Naive thymus-derived CD4-positive, alpha-beta T cell (primary cell): Measurements from ENCODE around the gene BCKDHB. TPM values are rescaled to one million over a fixed set of nuclear protein-coding genes. Genes with fewer than 3 reads are reported as not detected.
A peak's percentile ranks its signal among the peaks of the same experiment; 100 is the strongest.

Experiments used
- ATAC-seq: fragments of 150-1000 bp; cut with Tn5 transposase; 2 replicates; pipeline ENCODE4 v1.10.0; 2021; ENCODE audit warnings: mild to moderate bottlenecking, moderate library complexity
- CTCF ChIA-PET: fragments of 350-600 bp; sonication (Branson Sonifier 250); formaldehyde crosslinking; loops from one replicate; lab custom pipeline; 2021; ENCODE audit warnings: antibody characterized with exemption; lab: Charles Lee
- POLR2A ChIA-PET: fragments of 350-600 bp; sonication (Branson Sonifier 250); formaldehyde crosslinking; loops from one replicate; lab custom pipeline; 2021; ENCODE audit warnings: antibody characterized with exemption, inconsistent platforms; lab: Charles Lee
- DNase-seq, 9 donors: peaks; one replicate each; pipeline versions ENCODE4 v3.0.0 to v3.0.0-alpha.2; 2020 to 2022; ENCODE audit warnings: mixed read lengths in 1 of 9
- H3K27ac ChIP-seq: one replicate; pipeline ENCODE4 v1.7.0; 2013; ENCODE audit warnings: mild to moderate bottlenecking, low read depth, low read length, moderate library complexity
- H3K27me3 ChIP-seq, 2 donors: one replicate each; pipeline ENCODE4 v1.7.0; 2013; ENCODE audit warnings: low read length in 2 of 2, mild to moderate bottlenecking in 2 of 2, moderate library complexity in 2 of 2; ENCODE audit not compliant: control insufficient read depth in 2 of 2, insufficient read depth in 2 of 2
- H3K36me3 ChIP-seq, 3 experiments: 1 replicate in 2 of 3; 2 replicates in 1 of 3; pipeline ENCODE4 v1.7.0; 2013; ENCODE audit warnings: low read length in 3 of 3, mild to moderate bottlenecking in 3 of 3, moderate library complexity in 1 of 3; ENCODE audit not compliant: insufficient read depth in 3 of 3, control insufficient read depth in 2 of 3
- H3K4me1 ChIP-seq, 2 donors: one replicate each; pipeline ENCODE4 v1.7.0; 2013; ENCODE audit warnings: low read length in 2 of 2, mild to moderate bottlenecking in 2 of 2, moderate library complexity in 1 of 2; ENCODE audit not compliant: control insufficient read depth in 2 of 2, insufficient read depth in 2 of 2
- H3K4me3 ChIP-seq: 2 replicates; pipeline ENCODE4 v1.7.0; 2013; ENCODE audit warnings: mild to moderate bottlenecking, low read length
- H3K9me3 ChIP-seq, 3 experiments: 1 replicate in 2 of 3; 2 replicates in 1 of 3; pipeline ENCODE4 v1.7.0; 2013; ENCODE audit warnings: low read length in 3 of 3; ENCODE audit not compliant: control insufficient read depth in 2 of 3
- H3K27ac Mint-ChIP-seq, 9 donors: one replicate each; pipeline ENCODE4 v1.8.0; 2020 to 2022; ENCODE audit warnings: mixed read lengths in 9 of 9, mild to moderate bottlenecking in 8 of 9, moderate library complexity in 5 of 9, inconsistent platforms in 2 of 9
- H3K27me3 Mint-ChIP-seq, 5 donors: one replicate each; pipeline ENCODE4 v1.8.0; 2021 to 2022; ENCODE audit warnings: mixed read lengths in 5 of 5, mild to moderate bottlenecking in 1 of 5
- H3K36me3 Mint-ChIP-seq, 5 donors: one replicate each; pipeline ENCODE4 v1.8.0; 2020 to 2022; ENCODE audit warnings: mixed read lengths in 5 of 5, mild to moderate bottlenecking in 3 of 5, inconsistent platforms in 1 of 5
- H3K4me1 Mint-ChIP-seq, 7 donors: one replicate each; pipeline ENCODE4 v1.8.0; 2020 to 2022; ENCODE audit warnings: mixed read lengths in 7 of 7, mild to moderate bottlenecking in 3 of 7, inconsistent platforms in 1 of 7
- H3K4me3 Mint-ChIP-seq, 10 donors: one replicate each; pipeline ENCODE4 v1.8.0; 2020 to 2022; ENCODE audit warnings: mild to moderate bottlenecking in 10 of 10, mixed read lengths in 10 of 10, moderate library complexity in 6 of 10, inconsistent platforms in 2 of 10
- H3K9me3 Mint-ChIP-seq, 11 donors: one replicate each; pipeline ENCODE4 v1.8.0; 2020 to 2022; ENCODE audit warnings: mixed read lengths in 11 of 11, mild to moderate bottlenecking in 4 of 11, inconsistent platforms in 1 of 11, moderate library complexity in 1 of 11
- intact Hi-C, 2 donors: fragments of 100-400 bp; cut with micrococcal nuclease; formaldehyde crosslinking; loops; one replicate each; pipeline ENCODE4 v1.15.1; 2023
- polyA plus RNA-seq, 2 donors: library from polyadenylated mRNA; unstranded; fragments of 300-500 nt; fragmentation: Illumina TruSeq; gene quantifications; one replicate each; pipeline ENCODE4 v1.2.3, GENCODE V29; 2021
- total RNA-seq, 6 experiments: library from RNA in 5 of 6; stranded (reverse) in 5 of 6; gene quantifications; 1 replicate in 5 of 6; 2 replicates in 1 of 6; pipeline ENCODE4 v1.2.3 and lab custom pipeline; 2021 to 2026

The BCKDHB gene
- total and polyA plus RNA-seq, 7 experiments from 2014 or later = 13.8 to 24.3 (median 18.6) TPM

GRCh38 chr6:80357674-80358073 is 251.2 kb downstream of the BCKDHB start:
- no peak overlapping the region for H3K4me3 Mint-ChIP-seq
- H3K9me3 Mint-ChIP-seq = peaks cover 0 to 2% (median 0%) of the 10 kb centered on the region in 11 donors
- Histone ChIP-seq H3K27me3 (no peaks in the 10 kb centered on the region), H3K4me3 (no peak overlapping the region), H3K27ac (no peak overlapping the region), H3K4me1 (no peaks in the 10 kb centered on the region), H3K9me3 (no peaks in the 10 kb centered on the region), H3K36me3 (no peaks in the 10 kb centered on the region)
- ChIA-PET CTCF (no interaction called here), POLR2A (no interaction called here)
- intact Hi-C loops = no loop called here
- DNase-seq (no peak), ATAC-seq (no peak)
- H3K27me3 Mint-ChIP-seq = no peaks in the 10 kb centered on the region
- H3K27ac Mint-ChIP-seq = peak overlapping the region in 1 of 9 donors; percentile 57
- H3K36me3 Mint-ChIP-seq = peaks cover 0 to 47% (median 33%) of the 10 kb centered on the region in 5 donors
- no peaks in the 10 kb centered on the region for H3K4me1 Mint-ChIP-seq

GRCh38 chr6:80363501-80364122 is 257.1 kb downstream of the BCKDHB start:
- intact Hi-C loops = no loop called here
- no peaks in the 10 kb centered on the region for H3K27me3 Mint-ChIP-seq
- no peaks in the 10 kb centered on the region for H3K4me1 Mint-ChIP-seq
- peaks cover 0 to 9% (median 0%) of the 10 kb centered on the region in 11 donors for H3K9me3 Mint-ChIP-seq
- H3K27ac Mint-ChIP-seq = no peak overlapping the region
- H3K36me3 Mint-ChIP-seq = peaks cover 0 to 23% (median 16%) of the 10 kb centered on the region in 5 donors
- ChIA-PET POLR2A (no interaction called here), CTCF (no interaction called here)
- ATAC-seq (no peak), DNase-seq (no peak)
- no peaks in the 10 kb centered on the region for H3K9me3 ChIP-seq
- no peak overlapping the region for H3K4me3 Mint-ChIP-seq
- no peaks in the 10 kb centered on the region for H3K4me1 ChIP-seq
- no peaks in the 10 kb centered on the region for H3K27me3 ChIP-seq
- H3K4me3 ChIP-seq = no peak overlapping the region
- H3K27ac ChIP-seq = no peak overlapping the region
- H3K36me3 ChIP-seq = no peaks in the 10 kb centered on the region

GRCh38 chr6:80364149-80364548 is 257.7 kb downstream of the BCKDHB start:
- no peak overlapping the region for H3K4me3 ChIP-seq
- H3K9me3 Mint-ChIP-seq = peaks cover 0 to 9% (median 0%) of the 10 kb centered on the region in 11 donors
- H3K27me3 Mint-ChIP-seq = no peaks in the 10 kb centered on the region
- no peak overlapping the region for H3K4me3 Mint-ChIP-seq
- POLR2A ChIA-PET = no interaction called here
- intact Hi-C loops = no loop called here
- peaks cover 0 to 21% (median 13%) of the 10 kb centered on the region in 5 donors for H3K36me3 Mint-ChIP-seq
- H3K4me1 ChIP-seq = no peaks in the 10 kb centered on the region
- no peaks in the 10 kb centered on the region for H3K9me3 ChIP-seq
- CTCF ChIA-PET = no interaction called here
- no peaks in the 10 kb centered on the region for H3K4me1 Mint-ChIP-seq
- no peak for ATAC-seq
- DNase-seq = no peak
- H3K27me3 ChIP-seq = no peaks in the 10 kb centered on the region
- no peak overlapping the region for H3K27ac Mint-ChIP-seq
- no peak overlapping the region for H3K27ac ChIP-seq
- no peaks in the 10 kb centered on the region for H3K36me3 ChIP-seq

- intact Hi-C loops = no loop called here
- ATAC-seq = no peak
- no peak overlapping the region for H3K4me3 Mint-ChIP-seq
- ChIA-PET POLR2A (no interaction called here), CTCF (no interaction called here)
- peaks cover 0 to 16% (median 7%) of the 10 kb centered on the region in 5 donors for H3K36me3 Mint-ChIP-seq
- no peak overlapping the region for H3K4me3 ChIP-seq
- no peak overlapping the region for H3K27ac ChIP-seq
- no peaks in the 10 kb centered on the region for H3K36me3 ChIP-seq
- H3K27me3 ChIP-seq = no peaks in the 10 kb centered on the region
- H3K4me1 Mint-ChIP-seq = no peaks in the 10 kb centered on the region
- no peaks in the 10 kb centered on the region for H3K9me3 ChIP-seq
- no peaks in the 10 kb centered on the region for H3K27me3 Mint-ChIP-seq
- H3K4me1 ChIP-seq = no peaks in the 10 kb centered on the region
- peaks cover 0 to 9% (median 0%) of the 10 kb centered on the region in 11 donors for H3K9me3 Mint-ChIP-seq
- H3K27ac Mint-ChIP-seq = no peak overlapping the region
- no peak for DNase-seq
These were observed 259.6 kb downstream of the BCKDHB start for GRCh38 chr6:80366051-80366450.

- Histone ChIP-seq H3K4me1 (no peaks in the 10 kb centered on the region), H3K27ac (no peak overlapping the region), H3K36me3 (no peaks in the 10 kb centered on the region), H3K4me3 (no peak overlapping the region), H3K9me3 (no peaks in the 10 kb centered on the region), H3K27me3 (no peaks in the 10 kb centered on the region)
- Mint-ChIP-seq H3K27me3 (no peaks in the 10 kb centered on the region), H3K4me1 (no peaks in the 10 kb centered on the region), H3K27ac (no peak overlapping the region), H3K4me3 (no peak overlapping the region), H3K9me3 (peaks cover 0 to 9% (median under 1%) of the 10 kb centered on the region in 11 donors), H3K36me3 (peaks cover 0 to 11% (median 6%) of the 10 kb centered on the region in 5 donors)
- no peak for ATAC-seq
- ChIA-PET CTCF (no interaction called here), POLR2A (no interaction called here)
- DNase-seq = no peak
- intact Hi-C loops = no loop called here
These were observed 260.2 kb downstream of the BCKDHB start for GRCh38 chr6:80366714-80367113.

GRCh38 chr6:80376411-80376810 is 269.9 kb downstream of the BCKDHB start:
- DNase-seq = no peak
- ATAC-seq = no peak
- no peaks in the 10 kb centered on the region for H3K4me1 ChIP-seq
- intact Hi-C loops = no loop called here
- H3K9me3 Mint-ChIP-seq = peaks cover 0 to 26% (median 10%) of the 10 kb centered on the region in 11 donors
- no peak overlapping the region for H3K4me3 Mint-ChIP-seq
- H3K9me3 ChIP-seq = no peaks in the 10 kb centered on the region
- no peak overlapping the region for H3K27ac Mint-ChIP-seq
- H3K36me3 ChIP-seq = no peaks in the 10 kb centered on the region
- no peaks in the 10 kb centered on the region for H3K27me3 ChIP-seq
- H3K4me1 Mint-ChIP-seq = no peaks in the 10 kb centered on the region
- H3K4me3 ChIP-seq = no peak overlapping the region
- POLR2A ChIA-PET = no interaction called here
- H3K27me3 Mint-ChIP-seq = no peaks in the 10 kb centered on the region
- CTCF ChIA-PET = interaction anchor here (0.7 kb wide), 1 partner anchor 62 kb away, joined by 4 read pairs; no protein-coding TSS in a partner anchor
- H3K36me3 Mint-ChIP-seq = peaks cover 0 to 29% (median 11%) of the 10 kb centered on the region in 5 donors
- no peak overlapping the region for H3K27ac ChIP-seq

GRCh38 chr6:80380566-80380965 is 274.1 kb downstream of the BCKDHB start:
- DNase-seq = no peak
- intact Hi-C loops = no loop called here
- no peaks in the 10 kb centered on the region for H3K4me1 Mint-ChIP-seq

More at GRCh38 chr6:80380566-80380965, 274.1 kb downstream of the BCKDHB start:
- H3K9me3 ChIP-seq = no peaks in the 10 kb centered on the region
- H3K27ac ChIP-seq = no peak overlapping the region
- H3K9me3 Mint-ChIP-seq = peaks cover 0 to 3% (median 0%) of the 10 kb centered on the region in 11 donors
- no peak for ATAC-seq
- no peaks in the 10 kb centered on the region for H3K27me3 Mint-ChIP-seq
- ChIA-PET CTCF (no interaction called here), POLR2A (no interaction called here)
- H3K4me3 ChIP-seq = no peak overlapping the region
- no peak overlapping the region for H3K27ac Mint-ChIP-seq
- H3K36me3 Mint-ChIP-seq = peaks cover 0 to 16% (median 5%) of the 10 kb centered on the region in 5 donors
- no peaks in the 10 kb centered on the region for H3K27me3 ChIP-seq
- no peaks in the 10 kb centered on the region for H3K4me1 ChIP-seq
- H3K4me3 Mint-ChIP-seq = no peak overlapping the region
- no peaks in the 10 kb centered on the region for H3K36me3 ChIP-seq
